NCI-H226 (cell line): ENCODE measurements around the gene ERBB4.
"Not testable (repeated sequence)": the region's sequence is repeated elsewhere in the genome, so short reads cannot be mapped to it uniquely, and the experiment has no call there.

Experiments
- DNase-seq: peaks from one replicate; pipeline ENCODE4 v3.0.0-alpha.2; 2015

The ERBB4 gene

DNA sequence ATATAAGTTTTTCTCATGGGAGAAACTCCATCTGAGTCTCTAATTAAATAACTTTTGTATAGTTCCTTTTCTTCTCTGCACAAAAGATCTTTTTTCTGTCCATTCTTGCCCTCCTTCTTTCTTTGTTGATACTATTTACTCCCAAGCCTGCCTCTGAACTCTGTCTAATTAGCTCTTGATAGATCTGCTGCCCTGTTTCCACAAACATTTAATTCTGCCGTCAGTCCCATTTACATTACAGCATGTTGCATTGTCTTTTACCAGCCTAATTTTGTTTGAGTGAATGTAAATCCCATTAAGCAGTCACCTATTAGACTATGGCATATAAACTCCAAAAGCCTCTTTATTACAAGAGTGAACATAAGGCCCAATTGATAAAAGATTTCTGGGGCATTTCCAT lies 254.4 kb downstream of the ERBB4 start:
- DNase-seq = no peak

DNA sequence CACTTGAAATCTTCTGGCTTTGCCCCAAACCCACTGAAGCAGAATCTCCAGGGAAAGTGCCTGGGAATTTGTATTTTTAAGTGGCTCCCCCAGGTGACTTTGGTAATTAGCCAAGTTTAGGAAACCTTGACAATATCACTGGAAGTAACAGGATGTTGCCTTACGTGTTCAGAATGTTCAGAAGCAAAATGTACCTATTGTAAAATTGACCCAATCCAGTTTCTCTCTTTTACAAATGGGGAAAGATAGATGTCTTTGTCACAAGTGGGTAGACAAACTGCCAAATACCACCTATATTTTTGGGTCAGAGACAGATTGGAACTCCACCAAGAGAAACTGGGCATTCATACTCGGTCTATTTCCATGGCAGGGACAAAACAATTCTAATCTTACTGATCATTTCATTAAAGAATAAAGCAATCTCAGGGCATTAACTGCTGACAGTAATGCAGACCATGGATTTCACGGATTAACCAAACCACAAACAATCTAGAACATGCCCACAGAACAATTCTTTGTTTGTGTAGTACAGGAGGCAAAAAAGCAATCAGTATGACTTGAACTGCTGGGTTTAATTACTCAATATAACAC lies 255.8 kb downstream of the ERBB4 start:
- no peak for DNase-seq

DNA sequence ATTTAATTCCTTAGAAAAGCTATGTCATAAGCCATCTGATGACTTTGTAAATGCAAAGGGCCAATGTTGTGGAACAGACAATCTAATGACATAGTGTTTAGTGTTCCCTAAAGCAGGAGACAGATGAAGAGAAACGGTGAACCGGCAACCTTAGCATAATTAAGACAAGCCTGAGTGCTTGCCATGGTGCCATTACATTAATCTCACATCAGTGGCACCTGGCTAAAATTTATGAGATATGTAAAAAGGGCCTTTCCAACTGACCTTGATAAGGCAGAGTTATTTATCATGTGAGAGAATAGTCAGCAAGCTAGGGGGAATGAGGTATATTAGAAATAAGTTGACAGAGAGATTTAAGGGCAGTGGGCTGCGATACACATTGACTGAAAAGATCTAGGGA lies 261.8 kb downstream of the ERBB4 start:
- no peak for DNase-seq

DNA sequence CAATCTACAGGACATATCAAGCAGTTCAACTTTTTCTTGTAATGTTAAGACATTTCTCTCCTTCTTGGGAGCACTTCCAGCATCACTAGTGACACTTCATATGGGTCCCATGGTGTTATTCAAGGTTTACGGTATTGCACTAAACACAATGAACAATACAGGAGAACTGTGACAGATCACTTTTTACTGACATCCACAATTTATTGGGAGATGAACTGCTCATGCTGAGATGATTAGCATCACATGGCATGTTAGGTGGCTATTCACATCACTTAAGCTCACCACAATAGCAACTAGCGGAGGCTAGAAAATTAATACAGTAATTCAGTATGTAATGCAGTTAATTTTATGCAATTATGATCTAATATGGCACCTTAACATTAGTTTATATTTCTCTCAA lies 264.4 kb downstream of the ERBB4 start:
- no peak for DNase-seq

DNA sequence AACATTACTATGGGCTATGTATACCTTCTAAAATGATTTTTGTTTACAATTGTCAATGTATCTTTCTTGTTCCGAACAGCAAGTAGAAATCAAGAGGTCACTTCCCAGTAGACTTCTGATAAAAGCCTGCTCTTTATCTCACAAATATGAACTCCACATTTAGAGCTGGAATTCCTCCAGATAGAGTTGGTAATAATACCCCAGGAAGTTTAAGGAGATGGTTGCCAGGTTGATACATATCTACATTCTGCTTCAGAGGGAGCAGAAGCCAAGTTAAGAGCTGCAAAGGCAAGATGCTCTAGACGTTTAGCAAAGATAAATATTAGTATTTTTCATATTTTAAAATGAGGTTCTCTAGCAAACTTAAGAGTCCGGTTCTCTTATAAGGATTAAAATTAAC lies 267.0 kb downstream of the ERBB4 start:
- no peak for DNase-seq

DNA sequence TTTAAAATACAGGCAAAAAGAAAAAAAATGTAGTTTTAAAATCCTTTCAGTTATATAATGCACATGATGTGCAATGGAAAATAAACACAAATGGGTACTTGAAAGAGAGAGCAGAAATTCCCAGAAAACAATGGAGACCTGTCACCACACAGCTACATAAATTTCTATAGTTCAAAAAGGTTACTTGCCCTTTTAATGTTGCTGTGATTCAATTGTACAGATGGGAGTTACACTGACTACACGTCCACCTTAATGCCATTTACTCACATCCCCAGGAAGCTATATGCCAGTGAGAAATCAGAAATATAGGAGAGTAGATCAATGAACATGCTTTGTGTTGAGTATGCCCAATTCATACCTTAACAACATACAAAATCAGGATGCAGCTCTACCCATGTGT lies 269.6 kb downstream of the ERBB4 start:
- no peak for DNase-seq

DNA sequence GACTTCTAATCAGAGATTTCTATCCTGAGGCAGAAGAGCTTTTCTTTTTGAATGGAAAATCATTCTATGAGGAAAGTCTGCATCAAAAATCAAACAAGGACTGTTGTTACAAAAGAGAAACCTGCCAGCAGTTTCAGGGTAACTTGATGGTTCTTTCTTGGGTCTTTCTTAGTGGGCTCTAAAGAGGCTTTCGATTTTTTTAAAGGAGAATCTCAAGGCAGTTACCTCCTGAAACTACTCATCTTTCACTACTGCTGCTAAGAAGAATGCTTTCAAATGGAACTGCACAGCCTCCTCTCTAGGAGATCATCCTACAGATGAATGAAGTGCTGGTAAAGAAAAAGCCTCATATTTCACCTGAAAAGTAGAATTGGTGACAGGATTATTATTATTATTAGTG lies 272.3 kb downstream of the ERBB4 start:
- no peak for DNase-seq

DNA sequence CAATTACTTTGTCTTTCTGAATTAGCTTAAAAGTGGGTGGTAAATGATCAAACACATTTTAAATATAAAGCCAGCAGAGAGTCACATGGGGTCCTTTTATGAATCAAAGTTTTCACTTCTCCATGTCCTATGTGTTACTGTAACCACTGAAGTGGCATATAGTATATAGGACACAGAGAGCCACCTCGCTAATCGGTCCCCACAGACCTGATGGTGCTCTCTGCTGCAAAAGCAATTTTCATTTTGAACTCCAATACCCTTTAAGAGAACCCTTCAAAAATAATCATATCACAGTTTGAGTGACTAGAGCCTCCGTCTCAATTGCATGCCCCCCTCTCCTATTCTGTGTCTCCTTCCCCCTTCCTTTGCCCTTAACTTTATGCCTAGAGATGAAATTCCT lies 272.8 kb downstream of the ERBB4 start:
- DNase-seq = no peak

DNA sequence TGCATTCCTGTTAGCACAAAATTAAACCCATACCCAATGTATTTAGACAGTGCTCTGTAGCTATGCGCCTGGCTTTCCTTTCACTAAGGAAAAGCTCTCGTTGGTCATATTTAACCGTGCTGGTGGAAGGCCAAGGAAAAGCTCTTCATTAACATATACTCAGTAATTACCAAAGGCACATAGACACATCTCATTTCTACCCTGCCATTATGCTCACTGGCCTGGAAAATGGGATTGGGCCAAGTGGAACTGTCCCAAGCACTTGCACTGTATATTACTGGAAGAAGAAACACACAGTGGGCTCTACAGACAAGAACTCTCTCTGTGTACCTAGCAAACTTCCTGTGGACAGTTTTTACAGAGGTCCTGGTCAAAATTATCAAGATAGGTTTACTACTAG lies 274.4 kb downstream of the ERBB4 start:
- DNase-seq = no peak

DNA sequence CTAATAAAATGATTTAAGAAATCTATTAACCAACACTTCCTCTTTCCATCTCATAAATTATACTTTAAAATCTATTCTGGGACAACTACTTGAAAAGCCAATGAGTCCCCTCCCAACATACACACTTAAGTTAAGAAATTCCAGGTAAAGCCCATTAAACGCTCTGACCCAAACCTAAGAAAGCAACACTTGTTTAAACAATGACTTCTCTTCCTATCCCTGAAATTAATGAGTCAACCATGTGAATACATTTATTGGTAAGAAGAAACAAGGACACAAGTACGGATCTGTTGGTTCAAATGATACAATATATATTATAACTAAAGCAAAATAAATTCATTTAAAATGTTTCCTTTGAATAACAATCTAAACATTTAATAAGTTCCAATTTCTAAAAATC lies 279.4 kb downstream of the ERBB4 start:
- DNase-seq = no peak

DNA sequence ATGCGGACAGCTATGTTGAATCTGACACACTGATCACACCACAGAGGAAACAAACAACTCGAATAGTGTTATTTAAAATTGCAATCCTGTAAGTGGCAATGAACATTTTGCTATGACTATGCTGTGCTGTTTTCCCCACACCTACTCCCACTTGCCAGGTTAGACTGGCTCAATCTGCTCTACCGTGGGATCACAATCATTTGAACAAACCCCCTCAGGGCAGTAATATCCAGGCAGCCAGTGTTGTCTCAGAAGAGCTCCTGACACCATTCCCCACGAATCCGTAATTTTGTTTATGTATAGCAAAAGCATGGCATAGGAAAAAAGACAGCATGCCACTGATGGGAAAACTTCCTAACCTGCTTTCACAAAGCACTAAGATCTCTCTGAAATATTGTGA lies 284.3 kb downstream of the ERBB4 start:
- no peak for DNase-seq

DNA sequence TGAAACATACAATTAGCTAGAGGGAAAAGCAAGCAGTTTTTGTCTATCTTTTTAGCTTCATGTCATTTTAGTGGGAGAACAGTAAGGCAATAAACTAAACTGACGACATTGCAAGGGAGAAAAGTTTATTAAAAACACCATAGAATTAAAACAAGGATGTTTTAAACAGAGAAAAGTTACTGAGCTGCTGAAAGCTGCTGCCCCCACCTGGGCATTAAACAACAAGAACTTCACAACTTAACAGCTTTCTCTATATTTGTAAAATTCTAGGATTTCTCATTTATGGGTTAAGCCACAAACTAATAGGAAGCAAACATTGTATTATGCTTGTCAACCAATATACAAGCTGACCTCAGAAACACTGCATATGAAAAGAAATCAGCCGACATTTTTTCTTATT lies 289.2 kb downstream of the ERBB4 start:
- no peak for DNase-seq

DNA sequence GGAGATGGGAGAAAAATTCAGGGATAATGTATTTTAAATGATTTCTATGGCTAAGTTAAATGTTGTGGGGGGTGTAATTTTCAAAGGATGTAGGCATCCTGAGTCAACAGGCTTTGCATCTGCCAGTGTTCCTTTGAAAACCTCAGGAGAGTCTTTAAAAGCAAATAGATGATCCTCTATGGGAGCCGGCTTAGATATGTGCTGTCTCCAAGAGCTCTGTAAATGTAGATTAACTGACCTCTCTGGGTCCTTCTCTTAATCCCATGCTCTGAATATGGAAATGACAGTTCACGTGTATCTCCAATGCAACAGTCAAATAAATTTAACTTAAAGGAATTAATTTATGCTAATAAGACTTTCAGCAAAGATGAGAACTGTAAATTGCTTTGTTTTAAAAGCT lies 292.7 kb downstream of the ERBB4 start:
- DNase-seq = no peak

DNA sequence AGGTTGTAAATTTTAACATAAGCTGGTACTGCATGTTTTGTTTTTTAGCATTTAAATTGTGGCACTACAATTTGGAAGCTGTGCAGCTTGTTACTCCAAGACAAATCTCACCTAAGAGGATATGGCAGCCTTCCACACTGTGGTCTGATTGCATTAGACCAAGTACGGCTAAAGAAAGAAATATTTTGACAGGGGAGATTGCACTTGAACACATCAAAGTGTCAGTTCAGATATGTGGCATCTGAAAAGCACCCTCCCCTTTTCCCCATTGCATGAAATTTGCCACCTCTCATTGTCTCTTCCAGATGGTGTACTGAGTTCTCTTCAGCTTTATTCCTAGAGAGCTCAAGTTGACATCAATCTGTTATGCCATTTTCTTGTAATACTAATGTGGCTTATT lies 295.9 kb downstream of the ERBB4 start:
- DNase-seq = no peak

DNA sequence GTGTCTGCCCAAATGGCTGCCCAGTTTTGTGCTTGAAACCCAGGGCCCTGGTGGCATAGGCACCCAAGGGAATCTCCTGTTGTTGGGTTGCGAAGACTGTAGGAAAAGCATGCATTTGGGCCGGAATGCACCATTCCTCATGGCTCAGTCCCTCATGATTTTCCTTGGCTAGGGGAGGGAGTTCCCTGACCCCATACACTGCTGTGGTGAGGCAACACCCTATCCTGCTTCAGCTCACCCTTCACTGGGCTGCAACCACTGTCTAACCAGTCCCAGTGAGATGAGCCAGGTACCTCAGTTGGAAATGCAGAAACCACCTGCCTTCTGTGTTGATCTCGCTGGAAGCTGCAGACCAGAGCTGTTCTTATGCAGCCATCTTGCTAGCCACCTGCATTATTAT lies 300.4 kb downstream of the ERBB4 start:
- DNase-seq = not testable (repeated sequence)

DNA sequence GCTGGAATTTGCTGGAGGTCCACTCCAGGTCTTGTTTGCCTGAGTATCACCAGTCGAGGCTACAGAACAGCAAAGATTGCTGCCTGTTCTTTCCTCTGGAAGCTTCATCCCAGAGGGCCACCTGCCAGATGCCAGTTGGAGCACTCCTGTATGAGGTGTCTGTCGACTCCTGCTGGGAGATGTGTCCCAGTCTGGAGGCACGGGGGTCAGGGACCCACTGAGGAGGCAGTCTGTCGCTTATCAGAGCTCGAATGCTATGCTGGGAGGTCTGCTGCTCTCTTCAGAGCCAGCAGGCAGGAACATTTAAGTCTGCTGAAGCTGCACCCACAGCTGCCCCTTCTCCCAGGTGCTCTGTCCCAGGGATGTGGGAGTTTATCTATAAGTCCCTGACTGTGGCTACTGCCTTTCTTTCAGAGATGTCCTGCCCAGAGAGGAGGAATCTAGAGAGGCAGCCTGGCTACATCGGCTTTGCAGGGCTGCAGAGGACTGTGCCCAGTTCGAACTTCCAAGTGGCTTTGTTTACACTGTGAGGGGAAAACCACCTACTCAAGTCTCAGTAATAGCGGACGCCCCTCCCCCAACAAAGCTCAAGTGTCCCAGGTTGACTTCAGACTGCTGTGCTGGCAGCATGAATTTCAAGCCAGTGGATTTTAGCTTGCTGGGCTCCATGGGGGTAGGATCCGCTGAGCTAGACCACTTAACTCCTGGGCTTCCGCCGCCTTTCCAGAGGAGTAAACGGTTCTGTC lies 301.1 kb downstream of the ERBB4 start:
- DNase-seq = no peak

DNA sequence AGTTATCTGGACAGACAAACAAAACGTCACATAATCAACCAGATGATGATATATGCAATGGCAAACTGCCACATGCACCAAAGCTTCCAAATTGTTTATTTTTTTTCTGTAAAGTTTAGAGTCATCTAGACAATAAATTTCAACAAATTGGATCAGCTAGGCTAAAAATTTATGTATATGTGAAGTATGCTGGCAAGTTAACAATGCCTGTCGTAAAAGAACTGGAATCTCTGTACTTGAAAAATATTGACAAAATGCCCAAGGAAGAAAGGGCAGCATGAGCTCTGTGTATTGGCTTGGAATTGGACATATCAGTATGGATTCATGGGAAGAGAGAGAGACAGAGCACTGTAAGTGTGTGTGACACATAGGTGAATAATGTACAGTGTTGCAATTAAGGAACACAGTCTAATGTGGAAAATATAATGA lies 309.8 kb downstream of the ERBB4 start:
- no peak for DNase-seq

DNA sequence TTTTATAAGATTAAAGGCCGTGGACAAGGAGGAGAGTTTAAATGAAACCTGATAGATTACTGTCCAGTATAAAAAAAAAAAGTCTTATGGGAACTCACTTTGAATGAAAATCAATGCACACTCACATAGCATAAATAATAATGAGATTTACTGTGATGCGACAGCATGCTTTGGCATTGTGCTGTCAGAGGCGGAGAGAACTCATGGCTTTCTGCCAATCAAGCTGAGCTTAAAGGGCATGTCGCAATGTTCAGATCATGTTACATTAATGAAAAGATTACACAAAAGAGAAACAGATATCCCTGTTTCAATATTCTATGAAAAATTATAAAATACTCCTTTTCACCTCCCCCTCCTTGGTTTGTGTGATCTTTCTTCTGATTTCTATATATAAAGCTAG lies 310.8 kb downstream of the ERBB4 start:
- DNase-seq = peak; percentile 32

DNA sequence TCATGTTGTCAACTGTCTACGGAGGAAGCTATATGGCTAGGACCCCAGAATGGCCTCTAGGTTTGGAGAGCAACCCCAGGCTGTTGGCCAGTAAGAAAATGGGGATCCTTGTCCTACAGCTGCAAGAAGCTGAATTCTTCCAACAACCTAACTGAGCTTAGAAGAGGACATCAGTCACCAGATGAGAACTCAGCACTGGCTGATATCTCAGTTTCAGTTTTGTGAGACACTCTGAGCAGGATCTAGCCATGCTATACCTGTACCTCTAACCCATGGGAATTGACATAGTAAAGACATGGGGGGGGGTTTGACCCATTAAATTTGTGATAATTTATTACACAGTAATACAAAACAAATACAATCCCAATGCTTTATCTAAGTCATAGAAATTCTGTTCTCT lies 312.5 kb downstream of the ERBB4 start:
- no peak for DNase-seq

DNA sequence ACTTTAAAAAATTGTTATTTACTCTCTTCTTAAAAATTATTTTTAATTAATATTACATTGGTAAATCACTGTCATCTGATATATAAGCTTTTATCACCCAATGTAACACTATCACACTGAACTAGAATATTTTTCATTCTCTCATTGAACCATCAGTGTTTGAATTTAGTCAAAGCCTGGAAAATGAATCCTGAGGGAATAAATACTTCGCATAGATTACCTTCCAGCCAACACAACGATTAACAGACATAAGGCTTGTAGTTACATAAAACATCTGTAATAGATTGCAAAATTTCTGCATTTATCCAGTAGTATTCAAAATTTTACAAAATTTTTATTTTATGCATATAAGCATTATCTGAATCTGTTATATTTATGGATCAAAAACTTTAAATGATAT lies 314.9 kb downstream of the ERBB4 start:
- DNase-seq = no peak

DNA sequence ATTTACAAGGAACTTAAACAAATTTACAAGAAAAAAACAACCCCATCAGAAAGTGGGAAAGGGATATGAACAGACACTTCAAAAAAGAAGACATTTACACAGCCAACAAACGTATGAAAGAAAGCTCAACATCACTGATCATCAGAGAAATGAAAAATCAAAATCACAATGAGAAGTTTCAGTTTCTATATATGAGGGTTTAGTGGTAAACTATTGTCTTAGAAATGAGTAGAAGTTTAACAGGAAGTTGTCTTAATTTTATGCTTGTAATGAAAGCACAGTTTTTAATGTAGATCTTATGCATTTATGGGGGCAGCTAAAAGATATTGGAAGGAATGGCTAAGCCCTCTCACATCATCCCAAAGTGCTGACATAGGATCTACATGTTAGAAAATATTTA lies 325.4 kb downstream of the ERBB4 start:
- DNase-seq = no peak

DNA sequence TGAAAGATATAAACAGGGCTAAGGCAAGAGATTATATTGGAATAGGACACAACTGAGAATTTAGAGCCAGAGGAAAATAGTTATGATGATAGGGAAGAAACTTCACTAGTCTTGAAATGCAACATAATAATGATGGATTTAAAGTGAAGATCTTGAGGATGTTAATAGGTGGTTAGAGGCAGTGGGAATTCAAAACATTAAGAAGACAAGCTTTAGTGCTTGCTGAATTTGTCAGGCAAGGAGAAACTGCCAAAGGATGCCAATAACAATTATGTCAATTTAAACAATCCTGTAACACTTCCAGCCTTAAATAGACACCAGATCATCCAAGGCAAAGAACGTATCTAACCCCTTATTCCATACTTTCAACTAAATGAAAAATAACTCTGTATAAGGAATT lies 330.1 kb downstream of the ERBB4 start:
- DNase-seq = no peak

DNA sequence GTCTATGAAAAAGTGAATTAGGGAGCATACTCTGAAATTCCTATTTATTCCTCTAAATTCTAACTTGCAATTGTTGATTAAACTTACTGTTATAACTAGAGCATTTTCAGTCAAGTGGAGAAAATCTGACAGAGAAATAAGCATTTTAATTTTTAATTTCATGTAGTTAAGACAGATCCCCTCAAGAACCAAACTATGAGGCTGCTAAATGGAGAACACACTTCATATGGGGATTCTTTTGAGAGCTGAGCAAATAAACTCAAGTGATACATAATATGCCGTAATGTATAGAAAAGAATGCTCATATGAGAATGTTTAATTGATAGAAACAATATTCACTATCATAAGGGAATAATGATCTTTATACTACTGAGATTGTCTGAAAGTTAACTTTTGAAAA lies 340.8 kb downstream of the ERBB4 start:
- no peak for DNase-seq

DNA sequence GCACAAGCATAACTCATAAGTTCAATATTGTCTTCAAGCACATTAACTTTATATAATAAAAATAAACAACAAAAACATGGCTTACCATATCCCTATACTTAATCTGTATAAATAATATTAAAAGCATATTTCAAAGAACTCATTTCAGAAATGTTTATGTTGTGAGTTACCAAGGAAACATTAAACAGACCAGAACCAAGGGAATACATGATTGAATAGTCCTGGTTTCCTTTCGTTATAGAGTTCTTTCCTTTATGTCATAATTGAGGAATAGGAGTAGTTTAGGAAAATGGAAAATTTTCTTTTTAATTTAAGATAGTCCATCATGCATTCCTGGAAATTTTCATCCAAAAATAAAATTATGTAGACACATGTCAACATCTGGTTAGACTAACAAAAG lies 343.0 kb downstream of the ERBB4 start:
- DNase-seq = no peak

DNA sequence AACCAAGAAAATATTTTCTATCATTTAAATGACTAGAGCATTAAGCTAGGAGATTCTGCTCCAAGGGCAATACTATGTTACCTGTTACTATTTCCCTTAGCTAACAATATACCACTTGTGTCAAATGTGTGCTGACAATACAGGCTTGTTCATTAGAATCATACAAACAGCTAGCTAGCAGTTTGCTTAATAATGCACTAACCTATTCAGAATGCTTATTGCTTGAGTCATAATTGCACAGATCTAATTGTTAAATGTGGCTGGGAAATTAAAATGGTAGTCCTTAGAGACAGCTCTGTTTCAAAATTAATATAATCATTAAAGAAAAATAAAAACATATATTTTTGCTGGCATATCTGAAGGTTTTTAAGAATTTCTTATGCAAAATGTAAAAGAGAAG lies 344.2 kb downstream of the ERBB4 start:
- no peak for DNase-seq
